Naive B cell (primary cell): ENCODE results near the gene STPG4. TPM values are rescaled to one million over a fixed set of nuclear protein-coding genes. Genes with fewer than 3 reads are reported as not detected.
A peak's percentile ranks its signal among the peaks of the same experiment; 100 is the strongest.

ENCODE experiments used
- ATAC-seq, 2 donors: fragments of 150-1000 bp; cut with Tn5 transposase; 2 replicates each; pipeline ENCODE4 v1.10.0; 2021; ENCODE audit warnings: low read depth in 2 of 2, mild to moderate bottlenecking in 2 of 2, moderate library complexity in 2 of 2
- DNase-seq: peaks from one replicate; pipeline ENCODE4 v3.0.0; 2022
- H3K27ac Mint-ChIP-seq, 6 donors: one replicate each; pipeline ENCODE4 v1.8.0; 2020 to 2022; ENCODE audit warnings: mild to moderate bottlenecking in 6 of 6, mixed read lengths in 6 of 6, moderate library complexity in 5 of 6, inconsistent platforms in 2 of 6
- H3K27me3 Mint-ChIP-seq, 3 donors: one replicate each; pipeline ENCODE4 v1.8.0; 2021 to 2022; ENCODE audit warnings: mixed read lengths in 3 of 3, mild to moderate bottlenecking in 1 of 3
- H3K36me3 Mint-ChIP-seq, 2 donors: one replicate each; pipeline ENCODE4 v1.8.0; 2020 to 2022; ENCODE audit warnings: mixed read lengths in 2 of 2, inconsistent platforms in 1 of 2, mild to moderate bottlenecking in 1 of 2
- H3K4me1 Mint-ChIP-seq, 3 donors: one replicate each; pipeline ENCODE4 v1.8.0; 2020 to 2022; ENCODE audit warnings: mixed read lengths in 3 of 3, inconsistent platforms in 1 of 3, mild to moderate bottlenecking in 1 of 3, moderate library complexity in 1 of 3
- H3K4me3 Mint-ChIP-seq, 8 donors: one replicate each; pipeline ENCODE4 v1.8.0; 2020 to 2022; ENCODE audit warnings: mild to moderate bottlenecking in 8 of 8, mixed read lengths in 8 of 8, moderate library complexity in 8 of 8, inconsistent platforms in 2 of 8
- H3K9me3 Mint-ChIP-seq, 7 donors: one replicate each; pipeline ENCODE4 v1.8.0; 2020 to 2022; ENCODE audit warnings: mixed read lengths in 7 of 7, mild to moderate bottlenecking in 5 of 7, inconsistent platforms in 2 of 7, moderate library complexity in 1 of 7
- polyA plus RNA-seq, 6 donors: library from polyadenylated mRNA; unstranded; fragments of 300-500 nt; fragmentation: Illumina TruSeq; gene quantifications; one replicate each; pipeline ENCODE4 v1.2.3, GENCODE V29; 2021; ENCODE audit warnings: low read depth in 6 of 6

STPG4 gene
- polyA plus RNA-seq, 6 donors from 2014 or later, result 0.41 to 0.66 TPM; not detected in 4

GRCh38 chr2:47068981-47069627 lies 86.0 kb downstream of the STPG4 start:
- H3K9me3 Mint-ChIP-seq, result no peaks in the 10 kb centered on the region
- ATAC-seq (no peak), DNase-seq (no peak)
- peak overlapping the region; percentile 50 to 97 (median 80) for H3K27ac Mint-ChIP-seq
- no peaks in the 10 kb centered on the region for H3K27me3 Mint-ChIP-seq
- peaks cover 4 to 9% of the 10 kb centered on the region in 2 donors for H3K36me3 Mint-ChIP-seq
- peak overlapping the region in 1 of 8 donors; percentile 22 for H3K4me3 Mint-ChIP-seq
- H3K4me1 Mint-ChIP-seq, result peaks cover 48 to 70% (median 68%) of the 10 kb centered on the region in 3 donors

GRCh38 chr2:47067788-47068407 lies 87.2 kb downstream of the STPG4 start:
- H3K27ac Mint-ChIP-seq, result peak overlapping the region; percentile 2 to 97 (median 85)
- peak overlapping the region in 2 of 8 donors; percentile 22 to 33 for H3K4me3 Mint-ChIP-seq
- H3K36me3 Mint-ChIP-seq, result peaks cover 4 to 16% of the 10 kb centered on the region in 2 donors
- DNase-seq (no peak), ATAC-seq (no peak)
- H3K27me3 Mint-ChIP-seq, result no peaks in the 10 kb centered on the region
- peaks cover 47 to 71% (median 66%) of the 10 kb centered on the region in 3 donors for H3K4me1 Mint-ChIP-seq
- peaks cover 0 to 1% (median 0%) of the 10 kb centered on the region in 7 donors for H3K9me3 Mint-ChIP-seq

- ATAC-seq (no peak), DNase-seq (no peak)
- peak overlapping the region in 4 of 6 donors; percentile 69 to 89 (median 74) for H3K27ac Mint-ChIP-seq
- no peaks in the 10 kb centered on the region for H3K27me3 Mint-ChIP-seq
- H3K4me1 Mint-ChIP-seq, result peaks cover 30 to 52% (median 46%) of the 10 kb centered on the region in 3 donors
- H3K36me3 Mint-ChIP-seq, result peaks cover 4 to 17% of the 10 kb centered on the region in 2 donors
- no peak overlapping the region for H3K4me3 Mint-ChIP-seq
- H3K9me3 Mint-ChIP-seq, result peaks cover 0 to 1% (median 0%) of the 10 kb centered on the region in 7 donors
Observed at GRCh38 chr2:47065771-47066380, 89.2 kb downstream of the STPG4 start.

GRCh38 chr2:47065343-47065742 lies 89.8 kb downstream of the STPG4 start:
- peaks cover 0 to 1% (median 0%) of the 10 kb centered on the region in 7 donors for H3K9me3 Mint-ChIP-seq
- H3K36me3 Mint-ChIP-seq, result peaks cover 4 to 17% of the 10 kb centered on the region in 2 donors
- ATAC-seq (no peak), DNase-seq (no peak)
- H3K4me3 Mint-ChIP-seq, result no peak overlapping the region
- H3K27ac Mint-ChIP-seq, result peak overlapping the region in 1 of 6 donors; percentile 42
- H3K27me3 Mint-ChIP-seq, result no peaks in the 10 kb centered on the region
- H3K4me1 Mint-ChIP-seq, result peaks cover 27 to 47% (median 40%) of the 10 kb centered on the region in 3 donors

- H3K4me3 Mint-ChIP-seq, result no peak overlapping the region
- peaks cover 4 to 17% of the 10 kb centered on the region in 2 donors for H3K36me3 Mint-ChIP-seq
- peaks cover 0 to 1% (median 0%) of the 10 kb centered on the region in 7 donors for H3K9me3 Mint-ChIP-seq
- H3K4me1 Mint-ChIP-seq, result peaks cover 30 to 46% (median 39%) of the 10 kb centered on the region in 3 donors
- DNase-seq (no peak), ATAC-seq (no peak)
- H3K27ac Mint-ChIP-seq, result peak overlapping the region in 5 of 6 donors; percentile 27 to 80 (median 78)
- H3K27me3 Mint-ChIP-seq, result no peaks in the 10 kb centered on the region
Observed at GRCh38 chr2:47064106-47064505, 91.0 kb downstream of the STPG4 start.

GRCh38 chr2:47063538-47063930 lies 91.6 kb downstream of the STPG4 start:
- Mint-ChIP-seq H3K27me3 (no peaks in the 10 kb centered on the region), H3K4me1 (peaks cover 29 to 43% (median 37%) of the 10 kb centered on the region in 3 donors), H3K27ac (peak overlapping the region in 4 of 6 donors; percentile 45 to 81 (median 79)), H3K9me3 (peaks cover 0 to 1% (median 0%) of the 10 kb centered on the region in 7 donors), H3K4me3 (no peak overlapping the region), H3K36me3 (peaks cover 4 to 17% of the 10 kb centered on the region in 2 donors)
- ATAC-seq (no peak), DNase-seq (no peak)

GRCh38 chr2:47062681-47063537 lies 92.2 kb downstream of the STPG4 start:
- ATAC-seq (no peak), DNase-seq (no peak)
- Mint-ChIP-seq H3K4me1 (peaks cover 30 to 43% (median 37%) of the 10 kb centered on the region in 3 donors), H3K27ac (peak overlapping the region in 4 of 6 donors; percentile 45 to 81 (median 79)), H3K36me3 (peaks cover 3 to 12% of the 10 kb centered on the region in 2 donors), H3K4me3 (no peak overlapping the region), H3K9me3 (peaks cover 0 to 1% (median 0%) of the 10 kb centered on the region in 7 donors), H3K27me3 (no peaks in the 10 kb centered on the region)

GRCh38 chr2:47061944-47062678 lies 93.0 kb downstream of the STPG4 start:
- Mint-ChIP-seq H3K4me1 (peaks cover 34 to 45% (median 40%) of the 10 kb centered on the region in 3 donors), H3K4me3 (no peak overlapping the region), H3K27me3 (no peaks in the 10 kb centered on the region), H3K36me3 (peaks cover 0 to 7% of the 10 kb centered on the region in 2 donors), H3K9me3 (peaks cover 0 to 1% (median 0%) of the 10 kb centered on the region in 7 donors), H3K27ac (peak overlapping the region in 4 of 6 donors; percentile 9 to 68 (median 58))
- ATAC-seq, result no peak
- DNase-seq, result no peak

GRCh38 chr2:47060652-47061170 lies 94.4 kb downstream of the STPG4 start:
- Mint-ChIP-seq H3K27me3 (no peaks in the 10 kb centered on the region), H3K36me3 (peaks cover 0 to 14% of the 10 kb centered on the region in 2 donors), H3K27ac (peak overlapping the region in 3 of 6 donors; percentile 28 to 86 (median 65)), H3K4me1 (peaks cover 46 to 59% (median 51%) of the 10 kb centered on the region in 3 donors), H3K9me3 (peaks cover 0 to 1% (median 0%) of the 10 kb centered on the region in 7 donors), H3K4me3 (no peak overlapping the region)
- DNase-seq, result no peak
- no peak for ATAC-seq

- Mint-ChIP-seq H3K9me3 (no peaks in the 10 kb centered on the region), H3K4me3 (peak overlapping the region; percentile 12 to 94 (median 79)), H3K4me1 (peaks cover 54 to 61% (median 55%) of the 10 kb centered on the region in 3 donors), H3K27ac (peak overlapping the region; percentile 85 to 99 (median 96)), H3K36me3 (peaks cover 12 to 26% of the 10 kb centered on the region in 2 donors), H3K27me3 (no peaks in the 10 kb centered on the region)
- DNase-seq, result peak; percentile 23
- no peak for ATAC-seq
Observed at GRCh38 chr2:47058003-47058931, 96.8 kb downstream of the STPG4 start.

GRCh38 chr2:47057687-47058002 lies 97.5 kb downstream of the STPG4 start:
- ATAC-seq (no peak), DNase-seq (no peak)
- peak overlapping the region in 7 of 8 donors; percentile 70 to 94 (median 80) for H3K4me3 Mint-ChIP-seq
- H3K4me1 Mint-ChIP-seq, result peaks cover 50 to 56% (median 52%) of the 10 kb centered on the region in 3 donors
- peak overlapping the region; percentile 85 to 99 (median 96) for H3K27ac Mint-ChIP-seq
- no peaks in the 10 kb centered on the region for H3K27me3 Mint-ChIP-seq
- no peaks in the 10 kb centered on the region for H3K9me3 Mint-ChIP-seq
- peaks cover 14 to 27% of the 10 kb centered on the region in 2 donors for H3K36me3 Mint-ChIP-seq
